CD4-positive, alpha-beta T cell treated with Interleukin-2 at 100 ng/mL for 4 hours (primary cell): ENCODE measurements around the gene MPC1.
A peak's percentile ranks its signal among the peaks of the same experiment; 100 is the strongest.

Experiments
- DNase-seq: peaks from one replicate; pipeline ENCODE4 v3.0.0-alpha.2; 2020; ENCODE audit warnings: low spot score

Gene MPC1

DNA sequence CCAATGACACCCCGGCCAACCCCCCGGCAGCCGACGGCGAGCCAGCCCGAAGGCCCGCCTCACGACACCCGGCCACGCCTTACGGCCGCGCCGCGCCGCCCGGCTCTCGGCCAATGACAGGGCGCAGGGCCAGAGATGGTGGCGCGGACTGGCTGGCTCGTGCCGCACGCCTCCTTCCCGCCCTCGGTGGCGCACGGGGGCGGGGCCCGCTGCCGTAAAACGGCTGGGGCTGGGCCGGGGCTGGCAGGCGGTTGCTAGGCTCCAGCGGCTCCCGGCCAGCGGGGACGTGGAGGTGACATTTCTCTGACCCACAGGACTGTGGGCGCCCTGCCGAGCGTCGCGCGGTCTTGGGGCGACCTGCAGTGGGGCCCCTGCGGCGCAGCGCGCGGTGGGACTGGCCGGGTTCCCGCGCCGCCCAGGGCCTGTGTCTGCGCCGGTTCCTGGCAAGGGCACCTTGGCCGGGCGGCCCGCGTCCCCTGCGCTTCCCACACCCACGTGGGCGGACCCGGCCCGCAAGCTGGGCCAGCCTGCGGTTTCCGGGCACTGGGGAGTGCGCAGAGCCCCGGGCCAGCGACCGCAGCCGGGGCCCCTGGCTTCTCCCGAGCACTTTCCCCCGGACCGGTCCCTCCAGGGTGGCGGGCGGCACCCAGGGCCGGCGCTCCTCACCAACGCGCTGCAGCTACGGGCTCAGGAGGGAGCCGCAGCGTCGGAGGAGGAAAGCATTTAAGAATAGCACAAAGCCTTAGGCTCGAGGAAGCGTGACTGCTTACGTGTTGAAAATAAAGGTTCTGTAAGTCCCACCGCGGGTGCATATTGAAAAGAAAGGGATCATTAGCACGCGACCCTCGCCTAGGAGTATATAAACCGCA is at the start of gene MPC1:
MPC1 (minus strand) TSS at position 8 of the 869 bp plus-strand sequence. CDS start 64 bp downstream, outside the sequence.
- peak; percentile 94 for DNase-seq

DNA sequence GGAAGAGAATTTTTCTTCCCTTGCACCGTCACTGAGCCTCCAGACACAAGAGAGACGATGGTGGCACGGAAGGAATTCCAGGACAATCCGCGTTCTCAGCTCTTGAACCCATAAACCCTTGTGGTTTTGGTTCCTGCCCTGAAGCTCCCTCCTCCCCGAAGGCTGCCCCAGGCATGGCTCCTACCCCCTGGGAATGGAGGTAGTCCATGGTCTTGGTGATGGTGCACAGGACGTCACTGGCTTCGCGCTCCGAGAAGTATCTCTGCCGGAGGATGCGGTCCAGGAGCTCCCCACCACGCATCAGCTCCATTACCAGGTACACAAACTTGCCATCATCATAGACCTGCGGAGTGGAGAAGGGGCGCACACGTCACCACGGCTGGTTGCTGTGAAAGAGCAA is 47.5 kb upstream of the MPC1 start:
- DNase-seq = no peak

DNA sequence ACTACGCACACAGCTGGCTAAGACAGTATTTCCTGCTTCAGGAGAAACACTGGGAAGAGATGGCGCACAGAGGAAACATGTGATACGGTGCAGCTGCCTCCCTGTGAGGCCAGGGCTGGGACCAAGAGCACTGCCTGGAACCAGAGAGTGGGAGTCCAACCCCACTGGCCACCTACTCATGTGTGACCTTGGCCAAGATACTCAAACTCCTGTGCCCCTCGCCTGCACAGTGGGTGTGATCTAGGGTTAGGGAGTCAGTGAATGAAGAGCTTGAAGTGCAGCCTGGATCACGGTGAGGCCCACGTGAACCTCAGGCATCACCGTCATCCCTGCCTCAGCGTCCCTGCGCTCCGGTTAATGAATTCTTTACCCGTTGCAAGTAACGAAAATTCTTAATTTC is 41.7 kb upstream of the MPC1 start:
- no peak for DNase-seq

DNA sequence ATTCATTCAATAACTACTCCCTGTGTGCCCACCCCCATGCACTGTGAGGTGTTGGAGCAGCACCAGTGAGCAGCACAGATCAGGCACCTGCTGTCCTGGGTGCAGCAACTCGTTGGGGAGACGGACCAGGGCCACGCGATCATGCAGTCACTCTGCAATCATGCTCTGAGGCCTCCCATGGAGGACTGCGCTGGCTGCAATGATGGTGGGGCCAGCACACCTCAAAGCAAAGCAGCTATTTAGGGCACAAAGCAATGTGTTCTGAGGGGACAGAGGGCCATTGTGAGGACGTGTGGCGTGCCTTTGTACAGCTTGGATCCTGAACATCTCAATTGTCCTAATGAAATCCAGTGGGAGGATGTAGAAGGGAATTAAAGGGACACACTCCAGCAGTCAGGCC is 41.0 kb upstream of the MPC1 start:
- no peak for DNase-seq

DNA sequence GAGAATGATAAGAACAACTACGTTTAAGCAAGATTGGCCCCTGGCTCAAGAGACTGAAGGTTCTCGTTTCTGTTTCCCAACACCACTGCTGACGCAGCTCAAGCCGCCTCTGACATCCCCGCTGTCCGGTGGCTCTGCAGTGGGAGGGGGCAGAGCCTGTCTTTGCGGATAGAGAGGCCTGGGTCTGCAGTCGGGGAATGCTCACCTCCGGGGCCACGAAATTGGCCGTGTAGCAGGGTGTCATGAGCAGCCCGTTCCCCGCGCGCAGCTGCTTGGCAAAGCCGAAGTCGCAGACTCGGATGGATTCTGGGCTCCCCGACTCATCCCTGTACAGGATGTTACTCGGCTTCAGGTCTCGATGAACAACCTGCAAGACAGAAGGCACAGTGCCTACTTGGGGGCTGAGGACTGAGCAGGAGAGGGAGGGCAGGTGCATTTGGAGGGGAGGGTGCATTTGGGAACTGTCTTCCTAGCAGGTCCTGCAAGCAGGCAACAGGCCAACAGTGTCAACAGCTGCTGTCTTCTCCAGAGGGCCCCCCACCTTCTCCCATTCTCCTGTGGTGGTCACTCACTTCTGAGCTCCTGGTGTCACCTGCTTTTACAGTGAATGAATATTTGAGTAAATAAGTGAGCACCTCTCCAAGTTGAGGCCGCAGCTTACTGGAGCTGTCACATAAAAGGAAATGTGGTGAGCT is 40.5 kb upstream of the MPC1 start:
- DNase-seq = no peak

DNA sequence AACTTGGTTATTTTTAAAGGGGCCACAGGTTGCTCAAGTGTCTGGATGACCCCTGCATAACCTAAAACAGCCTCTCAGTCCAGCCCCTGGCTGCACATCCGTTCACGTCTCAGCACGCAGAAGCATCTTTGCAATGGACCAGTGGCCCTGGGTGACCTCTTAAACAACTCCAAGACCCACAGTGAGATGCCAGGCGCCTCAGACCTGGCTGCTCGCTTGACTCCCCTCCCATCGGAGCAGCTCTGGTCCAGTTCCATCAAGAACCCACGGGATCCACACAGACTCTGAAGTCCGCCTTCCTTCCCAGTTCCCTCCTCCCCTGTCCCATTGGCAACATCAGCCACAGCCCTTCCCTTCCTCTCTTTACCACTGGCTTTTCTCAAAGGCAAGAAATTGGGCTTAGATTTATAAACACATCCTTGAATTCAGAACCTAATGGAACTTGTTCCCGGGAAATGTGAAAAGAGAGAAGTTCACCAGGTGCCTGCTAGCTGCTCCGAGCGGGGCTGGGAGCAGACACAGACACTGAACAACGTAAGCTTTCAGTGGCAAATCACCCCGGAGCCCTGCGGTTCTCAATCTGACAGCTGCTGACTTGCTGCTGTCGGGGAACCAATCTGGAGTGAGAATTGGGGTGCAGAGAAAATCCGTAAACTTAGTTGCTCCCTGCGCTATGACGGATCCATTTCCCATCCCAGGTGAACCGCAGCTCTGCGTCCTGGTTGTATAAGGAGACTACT is 39.6 kb upstream of the MPC1 start:
- DNase-seq = no peak

DNA sequence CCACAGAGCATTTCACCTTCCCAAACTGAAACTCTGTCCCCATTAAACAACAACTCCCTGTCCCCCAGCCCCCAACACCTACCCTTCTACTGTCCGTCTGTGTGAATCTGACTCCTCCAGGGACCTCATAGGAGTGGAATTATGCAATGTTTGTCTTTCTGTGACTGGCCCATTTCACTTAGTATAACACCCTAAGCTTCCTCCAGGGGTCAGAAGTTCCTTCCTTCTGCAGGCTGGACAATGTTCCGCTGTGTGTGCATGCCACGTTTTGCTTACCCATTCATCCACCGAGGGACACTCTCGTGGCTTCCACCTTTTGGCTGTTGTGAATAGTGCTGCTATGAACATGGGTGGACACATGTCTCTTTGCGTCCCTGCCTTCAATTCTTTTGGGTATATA is 37.6 kb upstream of the MPC1 start:
- no peak for DNase-seq

DNA sequence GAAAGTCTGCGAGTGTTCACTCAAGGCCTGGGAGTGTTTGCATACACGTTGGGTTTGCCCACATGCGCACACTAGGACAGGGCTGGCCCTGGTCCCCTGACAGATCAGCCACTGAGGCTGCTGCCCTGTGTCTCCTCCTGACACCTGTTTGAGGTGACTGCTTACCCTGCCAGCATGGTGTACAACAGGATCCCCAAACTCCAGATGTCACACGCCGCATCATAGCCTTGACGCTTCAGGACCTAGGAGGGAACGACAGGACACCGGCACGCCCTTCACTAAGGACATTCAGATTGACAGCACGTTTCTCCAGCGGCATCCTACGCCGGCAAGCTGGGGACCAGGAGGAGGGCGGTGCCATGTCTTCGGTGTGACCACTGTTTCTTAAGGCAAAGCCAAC is 37.0 kb upstream of the MPC1 start:
- no peak for DNase-seq

DNA sequence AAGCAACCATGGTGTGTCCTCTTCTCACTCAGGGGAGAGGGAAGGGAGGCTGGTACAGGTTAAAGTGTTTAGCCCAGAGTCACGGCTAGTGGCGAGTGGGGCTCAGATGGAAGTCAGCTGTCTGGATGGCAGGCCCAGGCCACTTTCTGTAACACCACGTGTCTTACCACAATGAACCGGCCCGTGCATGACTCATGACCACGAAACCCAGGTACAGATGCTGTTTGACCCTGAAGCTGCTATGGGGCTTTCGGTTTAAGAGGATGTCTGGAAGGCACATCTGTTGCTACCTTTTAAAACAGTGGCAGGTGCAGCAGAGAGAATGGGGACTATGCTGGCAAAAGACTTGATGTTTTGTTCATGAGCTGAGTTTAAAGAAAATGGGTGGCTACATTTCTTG is 36.5 kb upstream of the MPC1 start:
- DNase-seq = peak; percentile 79

DNA sequence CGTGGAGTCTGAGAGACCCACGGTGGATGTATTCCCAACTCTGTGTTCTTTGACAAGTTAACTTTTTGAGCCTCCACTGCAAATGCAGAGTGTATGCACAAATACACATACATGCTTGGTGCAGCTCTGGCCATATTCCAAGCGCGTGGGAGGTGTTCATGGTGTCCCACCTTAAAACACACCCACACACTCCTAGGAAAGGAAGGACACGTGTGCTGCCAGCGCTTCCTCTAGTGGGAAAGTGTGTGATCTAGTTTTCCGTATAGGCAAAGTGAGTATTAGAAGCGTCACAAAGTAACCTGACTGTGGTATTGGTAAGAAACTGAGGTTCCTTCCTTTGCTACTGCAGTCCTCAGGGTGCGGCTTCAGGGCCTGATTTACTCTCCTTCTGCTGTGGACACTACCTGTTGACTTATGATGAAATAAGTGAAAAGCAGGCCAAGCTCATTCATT is 36.0 kb upstream of the MPC1 start:
- DNase-seq = peak; percentile 16

DNA sequence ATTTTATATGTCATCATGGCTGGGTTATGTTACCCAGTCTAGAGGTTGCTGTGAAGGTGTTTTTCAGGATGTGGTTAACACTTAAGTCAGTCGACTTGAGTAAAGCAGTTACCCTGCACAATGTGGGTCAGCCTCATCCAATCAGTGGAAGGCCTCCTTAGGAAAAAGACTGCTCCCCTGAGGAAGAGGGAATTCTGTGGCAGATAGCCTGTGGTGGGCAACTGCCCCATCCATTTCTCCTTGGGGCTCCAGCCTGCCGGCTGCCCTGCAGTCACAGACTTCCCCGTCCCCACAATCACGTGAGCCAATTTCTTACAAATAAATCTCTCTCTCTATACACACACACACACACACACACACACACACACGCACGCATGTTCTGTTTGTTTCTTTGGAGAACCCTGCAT is 34.5 kb upstream of the MPC1 start:
- DNase-seq = peak; percentile 76

DNA sequence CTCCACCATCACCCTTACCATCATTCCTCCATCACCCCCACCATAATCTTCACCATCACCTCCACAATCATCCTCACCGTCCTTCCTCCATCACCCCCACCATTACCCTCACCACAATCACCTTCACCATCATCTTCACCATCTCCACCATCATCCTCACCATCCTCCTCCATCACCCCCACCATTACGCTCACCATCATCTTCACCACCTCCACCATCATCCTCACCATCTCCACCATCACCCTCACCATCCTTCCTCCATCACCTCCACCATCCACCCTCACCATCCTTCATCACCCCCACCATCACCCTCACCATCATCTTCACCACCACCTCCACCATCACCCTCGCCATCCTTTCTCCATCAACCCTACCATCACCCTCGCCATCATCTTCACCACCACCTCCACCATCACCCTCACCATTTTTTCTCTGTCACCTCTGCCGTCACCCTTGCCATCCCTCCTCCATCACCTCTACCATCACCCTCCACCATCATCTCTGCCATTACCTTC is 33.1 kb upstream of the MPC1 start:
- DNase-seq = no peak

DNA sequence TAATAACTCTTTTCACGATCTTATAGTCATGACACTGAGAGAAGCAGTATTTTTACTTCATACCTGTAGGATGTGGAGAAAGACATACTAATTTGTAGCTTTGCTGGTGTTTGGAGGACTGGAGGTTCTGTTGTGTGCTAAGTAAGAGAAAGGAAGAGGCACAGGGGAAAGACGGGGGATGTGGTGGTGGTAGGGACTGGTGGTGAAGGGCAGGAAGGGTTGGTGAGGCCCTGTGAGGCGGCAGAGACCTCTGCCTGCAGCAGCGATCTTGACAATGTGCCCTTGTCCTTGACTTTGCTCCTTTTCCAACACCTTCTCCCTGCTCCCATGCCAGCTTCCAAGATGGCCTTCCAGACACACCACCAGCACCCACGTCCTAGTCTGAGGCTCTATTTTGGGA is 32.6 kb upstream of the MPC1 start:
- DNase-seq = peak; percentile 49

DNA sequence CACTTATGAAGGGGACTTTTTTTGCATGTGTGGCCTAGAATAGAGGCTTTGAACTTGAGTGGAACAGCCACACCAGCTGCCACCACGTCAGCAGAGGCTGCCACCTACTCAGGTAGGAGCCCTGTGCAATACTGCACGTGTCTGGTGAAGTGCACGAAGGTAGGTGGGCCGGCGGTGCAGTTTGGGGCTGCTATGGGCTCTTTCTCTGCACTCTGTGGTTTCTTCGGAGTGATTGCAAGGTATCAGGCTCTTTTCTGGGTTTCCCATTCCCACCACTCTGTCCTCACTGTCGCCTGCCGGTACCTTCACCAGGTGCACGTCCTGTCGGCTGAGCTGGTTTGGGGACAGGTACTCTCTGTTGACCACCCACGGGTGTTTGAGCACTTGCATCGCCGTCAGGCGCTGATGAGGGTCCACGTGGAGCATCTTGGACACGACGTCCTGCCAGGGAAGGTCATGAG is 30.8 kb upstream of the MPC1 start:
- DNase-seq = peak; percentile 16

DNA sequence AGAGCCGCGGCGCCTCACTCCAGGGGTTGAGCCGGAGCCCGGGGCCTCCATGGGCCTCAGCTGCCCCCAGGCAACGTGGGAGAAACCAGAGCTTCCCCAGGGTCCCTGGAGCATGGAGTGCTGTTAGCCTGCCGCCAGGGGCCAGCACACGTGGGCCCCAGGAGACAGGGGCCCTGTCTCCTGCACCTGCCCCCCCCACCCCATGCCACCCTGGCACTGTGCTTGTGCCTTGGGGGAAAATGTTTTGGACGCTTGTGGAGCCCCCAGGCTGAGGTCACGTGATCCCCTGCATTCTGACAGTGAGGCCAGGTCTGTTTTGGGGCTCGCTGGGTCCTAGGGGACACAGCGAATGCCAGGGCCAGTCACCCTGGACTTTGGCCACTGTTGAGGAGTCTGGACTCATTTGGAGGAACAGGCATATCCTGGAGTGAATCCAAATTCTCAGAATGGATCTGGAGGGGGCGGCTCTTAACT is 30.2 kb upstream of the MPC1 start:
- DNase-seq = no peak

DNA sequence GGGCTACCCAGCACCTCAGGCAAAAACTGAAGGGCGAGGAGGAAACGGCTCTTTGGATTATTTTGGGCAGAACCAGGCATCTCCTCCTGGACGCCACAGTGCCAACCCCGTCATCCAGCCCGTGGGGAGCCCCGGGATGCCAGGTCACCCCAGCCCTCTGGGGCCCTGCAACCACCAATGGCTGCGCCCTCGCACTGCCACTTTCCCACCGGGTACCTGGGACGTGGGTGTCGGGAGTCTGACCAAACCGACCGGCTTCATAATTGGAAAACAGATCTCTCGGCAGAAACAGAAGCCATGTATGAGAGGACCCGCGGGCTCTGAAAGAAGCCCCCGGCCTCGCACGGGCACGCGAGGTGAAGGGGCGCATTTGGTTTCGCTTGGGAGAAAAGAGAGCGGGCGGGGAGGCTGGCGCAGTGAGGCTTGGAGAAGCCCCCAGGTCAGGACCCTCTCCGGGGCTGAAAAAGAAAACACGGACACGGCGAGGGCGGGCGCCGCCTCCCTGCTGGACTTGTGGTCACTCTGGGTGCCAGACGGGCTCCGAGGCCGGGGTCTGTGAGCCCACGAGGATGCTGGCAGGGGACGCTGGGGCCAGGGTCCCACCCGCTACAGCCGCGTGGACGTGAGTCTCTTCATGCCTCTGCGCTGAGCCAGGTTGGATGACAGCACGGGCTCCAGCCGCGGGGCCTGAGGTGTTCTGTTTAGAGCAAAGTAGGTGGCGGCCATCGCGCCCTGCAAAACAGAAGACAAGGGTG is 29.6 kb upstream of the MPC1 start:
- no peak for DNase-seq

DNA sequence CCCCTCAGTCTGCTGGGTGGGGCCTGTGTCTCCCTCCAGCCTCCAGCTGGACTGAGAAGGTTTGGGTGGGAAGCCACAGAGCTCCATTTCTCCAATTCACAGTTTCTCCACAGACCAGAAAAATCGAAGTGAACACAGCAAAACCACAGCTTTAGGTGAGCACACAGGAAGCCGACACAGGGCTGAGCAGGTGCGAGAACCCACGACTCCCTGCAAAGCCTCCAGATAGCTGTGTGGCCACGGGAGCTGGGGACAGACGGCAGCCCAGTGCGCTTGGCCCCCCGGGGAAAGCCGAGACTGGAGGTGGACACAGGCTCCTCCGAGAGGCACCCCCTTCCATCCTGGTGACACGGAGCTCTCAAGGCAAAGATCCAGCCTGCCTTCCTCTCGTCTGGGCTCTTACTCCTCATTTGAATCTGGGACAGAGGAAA is 29.0 kb upstream of the MPC1 start:
- peak; percentile 52 for DNase-seq

DNA sequence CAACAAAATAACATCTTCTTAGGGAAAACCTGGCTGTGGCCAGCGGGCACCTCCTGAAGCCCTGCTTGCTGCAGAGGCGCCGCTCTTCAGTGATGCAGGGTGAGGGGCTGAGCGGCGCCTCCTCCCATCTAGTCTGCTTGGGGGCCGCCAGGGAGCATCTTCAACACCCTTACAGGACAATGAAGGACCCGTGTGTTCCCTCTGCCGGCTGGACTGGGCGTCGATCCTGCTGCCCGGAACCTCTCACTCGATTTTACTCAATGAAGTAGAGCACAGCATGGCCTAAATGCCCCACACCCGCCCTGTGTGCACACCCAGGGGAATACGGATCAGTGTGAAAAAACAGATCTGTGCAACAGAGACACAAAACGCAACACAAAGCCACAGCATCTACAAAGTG is 28.5 kb upstream of the MPC1 start:
- no peak for DNase-seq

DNA sequence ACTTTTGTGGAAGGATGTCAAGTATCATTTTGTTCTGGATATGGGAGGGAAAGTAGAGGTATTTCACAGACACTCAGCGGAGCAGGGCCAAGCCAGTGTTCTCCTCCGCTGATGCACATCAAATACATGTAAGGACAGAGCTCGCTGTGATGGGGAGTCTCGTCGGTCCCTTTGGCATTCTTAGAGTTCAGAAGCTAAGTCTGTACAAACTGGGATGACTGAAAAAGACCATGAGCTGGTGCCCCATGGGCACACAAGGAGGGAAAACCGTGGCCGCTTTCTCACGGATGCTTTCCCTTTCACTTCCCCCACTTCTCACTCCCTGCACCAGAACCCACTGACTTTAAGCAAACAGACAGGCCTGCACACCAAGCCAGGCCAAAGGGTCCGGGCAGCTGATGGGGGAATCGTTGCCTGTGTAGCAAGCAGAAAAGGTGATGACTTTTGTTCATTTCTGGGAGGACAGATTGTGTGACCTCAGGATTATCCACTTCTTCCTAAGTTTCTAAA is 27.7 kb upstream of the MPC1 start:
- DNase-seq = no peak

DNA sequence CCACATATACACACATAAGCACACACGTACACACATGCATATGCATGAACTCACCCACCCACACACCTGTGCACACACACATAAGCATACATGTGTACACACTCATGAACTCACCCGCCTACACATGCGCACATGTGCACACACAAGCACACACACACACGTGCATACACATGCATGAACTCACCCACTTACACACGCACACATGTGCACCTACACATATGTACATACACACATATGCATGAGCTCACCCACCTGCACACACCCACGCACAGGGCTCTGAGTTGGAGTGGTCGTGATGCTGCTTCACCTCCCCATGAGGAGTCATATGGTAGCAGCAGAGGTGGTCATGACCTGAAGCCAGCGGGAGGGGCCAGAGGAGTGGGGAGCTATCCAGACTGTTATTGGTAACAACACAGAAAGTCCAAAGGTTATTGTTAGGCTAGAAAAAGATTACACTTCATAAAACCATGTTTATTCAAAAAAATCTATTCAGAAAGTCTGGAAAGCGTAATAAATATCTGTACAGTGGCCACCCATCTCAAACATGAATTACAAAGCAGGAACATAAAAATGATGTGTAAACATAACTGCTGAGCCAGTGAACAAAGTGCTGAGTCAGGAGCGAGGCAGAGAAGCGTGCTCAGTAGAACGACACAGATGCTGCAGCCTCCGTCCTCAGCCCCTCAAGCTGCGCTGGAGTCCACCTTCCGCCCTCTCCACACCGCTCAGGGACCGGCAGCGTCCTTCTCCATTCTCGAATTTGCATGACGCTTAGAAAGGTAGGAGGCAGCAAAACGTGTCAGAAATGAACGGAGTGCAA is 26.4 kb upstream of the MPC1 start:
- no peak for DNase-seq
